GM23338 (cell line): ENCODE results near the gene BEND2.

Experiments used
- CREB1 ChIP-seq: fragments of 250-450 bp; sonication (Bioruptor Pico); IDR thresholded peaks from 2 replicates; pipeline ENCODE4 v1.5.0; 2020; ENCODE audit warnings: low read depth, mild to moderate bottlenecking, moderate library complexity
- CTCF ChIP-seq, 2 experiments: fragments of 200-600 bp in 1 of 2; sonication (generic) in 1 of 2; conservative IDR thresholded peaks; 2 replicates each; pipeline versions ENCODE4 v1.5.1 to v1.6.1; 2016 to 2017; ENCODE audit warnings: antibody characterized with exemption in 2 of 2, low read depth in 2 of 2, mild to moderate bottlenecking in 2 of 2, moderate library complexity in 1 of 2
- EZH2 ChIP-seq: fragments of 200-600 bp; sonication (generic); IDR thresholded peaks from one replicate; pipeline ENCODE4 v1.8.0; 2017; ENCODE audit warnings: antibody characterized with exemption, mild to moderate bottlenecking, low read depth; ENCODE audit not compliant: unreplicated experiment
- EZH2phosphoT487 ChIP-seq: fragments of 200-600 bp; sonication (generic); IDR thresholded peaks from one replicate; pipeline ENCODE4 v1.8.1; 2018; ENCODE audit warnings: antibody characterized with exemption; ENCODE audit not compliant: unreplicated experiment
- JUNB ChIP-seq: IDR thresholded peaks from one replicate; pipeline ENCODE4 v1.6.1; 2016; ENCODE audit warnings: antibody characterized with exemption; ENCODE audit not compliant: unreplicated experiment
- NANOG ChIP-seq: IDR thresholded peaks from 2 replicates; pipeline ENCODE4 v1.6.1; 2016; ENCODE audit warnings: antibody characterized with exemption, borderline replicate concordance
- POLR2AphosphoS5 ChIP-seq: IDR thresholded peaks from 2 replicates; pipeline ENCODE4 v1.6.1; 2016; ENCODE audit warnings: antibody characterized with exemption, low read depth
- STAT1 ChIP-seq: IDR thresholded peaks from one replicate; pipeline ENCODE4 v1.6.1; 2016; ENCODE audit warnings: antibody characterized with exemption; ENCODE audit not compliant: unreplicated experiment
- ZNF114 ChIP-seq: fragments of 250-450 bp; sonication (Bioruptor Pico); IDR thresholded peaks from 2 replicates; pipeline ENCODE4 v1.5.0; 2020; ENCODE audit warnings: mild to moderate bottlenecking, moderate library complexity
- ZNF462 ChIP-seq: fragments of 250-450 bp; sonication (Bioruptor Pico); IDR thresholded peaks from 2 replicates; pipeline ENCODE4 v1.5.0; 2020; ENCODE audit warnings: mild to moderate bottlenecking, moderate library complexity
- TF ChIP-seq, protein P1 (sequence below): IDR thresholded peaks from one replicate; pipeline ENCODE4 v1.6.1; 2018; ENCODE audit warnings: antibody characterized with exemption; ENCODE audit not compliant: unreplicated experiment
- TF ChIP-seq, protein P2 (sequence below): IDR thresholded peaks from 2 replicates; pipeline ENCODE4 v1.6.1; 2016; ENCODE audit warnings: antibody characterized with exemption

- no peak for TF ChIP-seq EZH2
- no peak for TF ChIP-seq JUNB
- TF ChIP-seq CTCF (conservative IDR thresholded peaks at IDR 0.05; ENCODE audit: low read depth in 2 of 2): no peak
- TF ChIP-seq, protein P1, sequence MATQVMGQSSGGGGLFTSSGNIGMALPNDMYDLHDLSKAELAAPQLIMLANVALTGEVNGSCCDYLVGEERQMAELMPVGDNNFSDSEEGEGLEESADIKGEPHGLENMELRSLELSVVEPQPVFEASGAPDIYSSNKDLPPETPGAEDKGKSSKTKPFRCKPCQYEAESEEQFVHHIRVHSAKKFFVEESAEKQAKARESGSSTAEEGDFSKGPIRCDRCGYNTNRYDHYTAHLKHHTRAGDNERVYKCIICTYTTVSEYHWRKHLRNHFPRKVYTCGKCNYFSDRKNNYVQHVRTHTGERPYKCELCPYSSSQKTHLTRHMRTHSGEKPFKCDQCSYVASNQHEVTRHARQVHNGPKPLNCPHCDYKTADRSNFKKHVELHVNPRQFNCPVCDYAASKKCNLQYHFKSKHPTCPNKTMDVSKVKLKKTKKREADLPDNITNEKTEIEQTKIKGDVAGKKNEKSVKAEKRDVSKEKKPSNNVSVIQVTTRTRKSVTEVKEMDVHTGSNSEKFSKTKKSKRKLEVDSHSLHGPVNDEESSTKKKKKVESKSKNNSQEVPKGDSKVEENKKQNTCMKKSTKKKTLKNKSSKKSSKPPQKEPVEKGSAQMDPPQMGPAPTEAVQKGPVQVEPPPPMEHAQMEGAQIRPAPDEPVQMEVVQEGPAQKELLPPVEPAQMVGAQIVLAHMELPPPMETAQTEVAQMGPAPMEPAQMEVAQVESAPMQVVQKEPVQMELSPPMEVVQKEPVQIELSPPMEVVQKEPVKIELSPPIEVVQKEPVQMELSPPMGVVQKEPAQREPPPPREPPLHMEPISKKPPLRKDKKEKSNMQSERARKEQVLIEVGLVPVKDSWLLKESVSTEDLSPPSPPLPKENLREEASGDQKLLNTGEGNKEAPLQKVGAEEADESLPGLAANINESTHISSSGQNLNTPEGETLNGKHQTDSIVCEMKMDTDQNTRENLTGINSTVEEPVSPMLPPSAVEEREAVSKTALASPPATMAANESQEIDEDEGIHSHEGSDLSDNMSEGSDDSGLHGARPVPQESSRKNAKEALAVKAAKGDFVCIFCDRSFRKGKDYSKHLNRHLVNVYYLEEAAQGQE: no peak
- TF ChIP-seq POLR2AphosphoS5: no peak
- TF ChIP-seq EZH2phosphoT487: no peak
- TF ChIP-seq NANOG: no peak
- TF ChIP-seq CREB1 (CRISPR knock-in tag): no peak
- TF ChIP-seq STAT1: no peak
- TF ChIP-seq ZNF114: no peak
- no peak for TF ChIP-seq ZNF462
- TF ChIP-seq, protein P2, sequence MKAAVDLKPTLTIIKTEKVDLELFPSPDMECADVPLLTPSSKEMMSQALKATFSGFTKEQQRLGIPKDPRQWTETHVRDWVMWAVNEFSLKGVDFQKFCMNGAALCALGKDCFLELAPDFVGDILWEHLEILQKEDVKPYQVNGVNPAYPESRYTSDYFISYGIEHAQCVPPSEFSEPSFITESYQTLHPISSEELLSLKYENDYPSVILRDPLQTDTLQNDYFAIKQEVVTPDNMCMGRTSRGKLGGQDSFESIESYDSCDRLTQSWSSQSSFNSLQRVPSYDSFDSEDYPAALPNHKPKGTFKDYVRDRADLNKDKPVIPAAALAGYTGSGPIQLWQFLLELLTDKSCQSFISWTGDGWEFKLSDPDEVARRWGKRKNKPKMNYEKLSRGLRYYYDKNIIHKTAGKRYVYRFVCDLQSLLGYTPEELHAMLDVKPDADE: no peak
These were observed 6.8 kb upstream of the BEND2 start for GRCh38 chrX:18227458-18227857.
